ENCODE results near the gene KCNH1. TPM values are rescaled to one million over a fixed set of nuclear protein-coding genes. Genes with fewer than 3 reads are reported as not detected.

Gene KCNH1
- total RNA-seq, 4 donors from 2014 or later = not detected

DNA sequence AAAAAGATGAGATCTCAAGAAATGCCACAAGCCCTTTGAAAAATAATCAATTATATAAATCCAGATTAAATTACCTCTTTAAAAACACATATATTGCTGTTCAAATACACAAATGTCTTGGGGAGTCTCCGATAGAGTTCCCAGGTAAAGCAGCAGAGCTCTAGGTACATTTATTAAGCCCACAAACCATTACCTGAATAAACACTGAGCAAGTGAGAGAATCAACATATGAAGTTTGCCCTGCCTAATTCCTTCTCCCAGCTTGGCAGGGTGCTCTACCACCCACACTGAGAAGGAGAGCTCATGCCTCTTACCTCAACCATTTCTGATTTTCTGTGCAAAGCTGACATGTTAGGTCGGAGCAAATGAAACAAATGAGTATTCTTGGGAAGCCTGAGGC lies 402.4 kb downstream of the KCNH1 start:
- intact Hi-C loops (cut with DNase I; ENCODE audit: low total_unique reads) = no loop called here
- WGBS, 2 donors = 86 to 91% methylated on average over 2 of the region's 2 CpGs
- no peak overlapping the region for H3K4me3 ChIP-seq (ENCODE audit: low read depth, poor library complexity, severe bottlenecking)
- no peak for DNase-seq (ENCODE audit: low spot score in 2 of 2)
- TF ChIP-seq, protein P1, sequence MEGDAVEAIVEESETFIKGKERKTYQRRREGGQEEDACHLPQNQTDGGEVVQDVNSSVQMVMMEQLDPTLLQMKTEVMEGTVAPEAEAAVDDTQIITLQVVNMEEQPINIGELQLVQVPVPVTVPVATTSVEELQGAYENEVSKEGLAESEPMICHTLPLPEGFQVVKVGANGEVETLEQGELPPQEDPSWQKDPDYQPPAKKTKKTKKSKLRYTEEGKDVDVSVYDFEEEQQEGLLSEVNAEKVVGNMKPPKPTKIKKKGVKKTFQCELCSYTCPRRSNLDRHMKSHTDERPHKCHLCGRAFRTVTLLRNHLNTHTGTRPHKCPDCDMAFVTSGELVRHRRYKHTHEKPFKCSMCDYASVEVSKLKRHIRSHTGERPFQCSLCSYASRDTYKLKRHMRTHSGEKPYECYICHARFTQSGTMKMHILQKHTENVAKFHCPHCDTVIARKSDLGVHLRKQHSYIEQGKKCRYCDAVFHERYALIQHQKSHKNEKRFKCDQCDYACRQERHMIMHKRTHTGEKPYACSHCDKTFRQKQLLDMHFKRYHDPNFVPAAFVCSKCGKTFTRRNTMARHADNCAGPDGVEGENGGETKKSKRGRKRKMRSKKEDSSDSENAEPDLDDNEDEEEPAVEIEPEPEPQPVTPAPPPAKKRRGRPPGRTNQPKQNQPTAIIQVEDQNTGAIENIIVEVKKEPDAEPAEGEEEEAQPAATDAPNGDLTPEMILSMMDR (IDR thresholded peaks at IDR 0.05) = no peak
- no peak for TF ChIP-seq POLR2A (IDR thresholded peaks at IDR 0.05)

DNA sequence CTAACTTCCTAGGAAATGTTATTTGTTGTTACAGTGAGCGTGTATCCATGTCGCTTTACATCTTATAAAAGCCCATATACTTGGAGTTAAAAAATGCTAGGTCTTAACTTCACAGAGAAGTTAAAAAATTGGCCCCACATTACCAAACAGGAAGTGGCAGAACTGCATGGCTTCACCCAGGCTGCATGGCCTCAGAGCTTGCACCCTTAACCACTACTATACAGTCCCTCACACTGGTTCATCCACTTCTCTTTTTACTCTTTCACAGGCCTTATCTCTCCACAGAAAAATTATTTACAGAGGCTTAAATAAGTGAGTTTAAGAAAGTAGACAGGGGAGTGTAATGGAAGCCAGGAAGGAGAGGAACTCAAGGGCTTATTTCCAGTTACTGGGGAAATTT lies 402.8 kb downstream of the KCNH1 start:
- DNase-seq (ENCODE audit: low spot score in 2 of 2) = no peak
- H3K4me3 ChIP-seq (ENCODE audit: low read depth, poor library complexity, severe bottlenecking) = no peak overlapping the region
- intact Hi-C loops (cut with DNase I; ENCODE audit: low total_unique reads) = no loop called here
- no peak for TF ChIP-seq POLR2A (IDR thresholded peaks at IDR 0.05)
- TF ChIP-seq, protein P1 (IDR thresholded peaks at IDR 0.05) = no peak
- WGBS, 2 donors = 87 to 96% methylated on average over 2 of the region's 2 CpGs

DNA sequence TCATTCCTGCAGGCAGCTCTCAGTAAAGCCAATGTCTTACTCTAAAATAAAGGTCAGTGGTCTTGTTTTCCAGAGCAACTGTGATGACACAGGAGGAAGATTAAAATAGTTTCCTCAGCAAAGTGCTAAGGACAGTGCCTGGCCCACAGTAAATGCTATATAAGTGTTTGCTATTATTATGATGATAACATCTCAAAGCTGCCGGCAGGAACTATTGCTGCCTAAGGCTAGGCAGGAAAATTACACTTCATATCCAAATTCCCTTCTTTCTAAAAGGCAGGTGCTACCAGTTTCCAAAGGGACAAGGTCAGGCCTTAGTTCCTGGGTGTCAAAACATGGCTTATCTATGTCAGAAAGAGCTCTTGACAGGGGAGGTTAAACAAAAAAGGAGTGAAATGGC lies 403.9 kb downstream of the KCNH1 start:
- TF ChIP-seq, protein P1 (IDR thresholded peaks at IDR 0.05) = no peak
- no peak for TF ChIP-seq POLR2A (IDR thresholded peaks at IDR 0.05)
- intact Hi-C loops (cut with DNase I; ENCODE audit: low total_unique reads) = no loop called here
- no peak for DNase-seq (ENCODE audit: low spot score in 2 of 2)
- no peak overlapping the region for H3K4me3 ChIP-seq (ENCODE audit: low read depth, poor library complexity, severe bottlenecking)
- WGBS, 2 donors = 41% methylated on average over 1 of the region's 1 CpG

DNA sequence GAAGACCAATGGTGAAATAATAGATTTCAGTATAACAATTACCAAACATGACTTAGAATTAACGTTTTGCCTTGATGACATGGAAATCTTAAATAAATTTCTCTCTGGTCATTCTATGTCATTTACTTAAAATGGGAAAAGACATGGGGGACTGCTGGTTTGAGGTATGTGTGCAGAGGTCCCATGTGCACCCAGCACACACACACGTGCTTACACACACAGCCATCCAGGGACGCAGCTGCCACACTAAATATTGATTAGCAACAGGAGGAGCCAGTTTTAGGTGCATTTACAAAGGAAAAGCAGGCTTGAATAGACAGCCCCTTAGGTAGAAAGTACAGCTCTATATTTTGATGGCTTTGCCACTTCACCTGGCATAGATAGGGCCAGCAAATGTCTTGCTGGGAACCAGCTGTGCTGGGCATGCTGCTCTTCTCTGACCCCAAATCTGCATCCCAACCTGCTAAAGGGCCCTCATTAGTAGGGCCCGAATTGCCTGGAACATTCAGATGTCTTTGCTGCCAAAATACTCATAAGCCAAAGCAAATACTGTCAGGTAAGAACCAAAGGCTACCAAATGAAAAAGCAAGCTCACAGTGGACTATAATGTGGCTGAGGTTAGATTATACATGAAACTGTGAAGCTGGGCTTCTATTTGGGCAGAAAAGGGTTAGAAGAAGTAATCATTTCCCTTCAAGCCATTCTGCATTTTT lies 405.4 kb downstream of the KCNH1 start:
- intact Hi-C loops (cut with DNase I; ENCODE audit: low total_unique reads) = loop anchor here (5.0 kb wide), 1 partner anchor 1134 kb away; no protein-coding TSS in a partner anchor
- TF ChIP-seq POLR2A (IDR thresholded peaks at IDR 0.05) = no peak
- TF ChIP-seq, protein P1 (IDR thresholded peaks at IDR 0.05) = no peak
- 78 to 80% methylated on average over 4 of the region's 4 CpGs for WGBS, 2 donors
- no peak overlapping the region for H3K4me3 ChIP-seq (ENCODE audit: low read depth, poor library complexity, severe bottlenecking)
- no peak for DNase-seq (ENCODE audit: low spot score in 2 of 2)

DNA sequence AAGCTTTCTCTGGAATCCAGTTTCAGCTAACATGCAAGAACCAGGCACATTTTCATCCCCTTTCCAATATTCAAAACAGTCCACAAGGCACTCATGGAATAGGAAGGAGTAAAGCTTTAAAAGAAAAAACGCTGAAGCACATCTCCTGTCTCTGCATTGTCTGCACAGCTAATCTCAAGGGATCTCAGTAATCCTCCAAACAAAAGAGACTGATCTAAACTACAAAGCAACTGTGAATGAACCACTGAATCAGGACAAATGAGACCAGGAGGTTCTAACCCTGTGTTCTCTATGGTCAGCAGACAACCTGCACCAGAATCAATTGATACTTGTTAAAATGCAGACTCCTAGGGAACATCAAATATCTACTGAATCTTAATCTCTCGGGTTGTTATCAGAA lies 406.2 kb downstream of the KCNH1 start:
- DNase-seq (ENCODE audit: low spot score in 2 of 2) = no peak
- H3K4me3 ChIP-seq (ENCODE audit: low read depth, poor library complexity, severe bottlenecking) = no peak overlapping the region
- WGBS, 2 donors = 66 to 67% methylated on average over 2 of the region's 2 CpGs
- intact Hi-C loops (cut with DNase I; ENCODE audit: low total_unique reads) = loop anchor here (5.0 kb wide), 1 partner anchor 1135 kb away; no protein-coding TSS in a partner anchor
- TF ChIP-seq, protein P1 (IDR thresholded peaks at IDR 0.05) = no peak
- TF ChIP-seq POLR2A (IDR thresholded peaks at IDR 0.05) = no peak

DNA sequence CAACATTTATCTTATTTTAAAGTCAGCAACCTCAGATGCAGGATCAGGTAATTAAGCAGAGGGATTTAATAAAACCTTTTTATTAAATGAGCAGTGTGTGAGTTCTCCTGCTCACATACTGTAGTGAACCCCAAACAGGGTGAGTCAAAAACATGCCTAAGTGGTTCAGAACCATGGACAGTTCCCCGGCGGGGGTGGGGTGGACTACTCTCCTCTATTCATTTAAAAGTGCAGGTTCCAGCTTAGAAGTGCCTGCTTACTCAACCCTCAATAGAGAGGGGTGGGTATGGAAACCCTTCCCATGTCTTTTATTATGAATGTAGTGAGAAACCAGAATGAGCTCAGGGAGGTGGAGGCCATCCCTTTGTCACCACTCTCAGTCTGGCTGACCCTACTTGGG lies 407.3 kb downstream of the KCNH1 start:
- DNase-seq (ENCODE audit: low spot score in 2 of 2) = no peak
- TF ChIP-seq POLR2A (IDR thresholded peaks at IDR 0.05) = no peak
- TF ChIP-seq, protein P1 (IDR thresholded peaks at IDR 0.05) = no peak
- H3K4me3 ChIP-seq (ENCODE audit: low read depth, poor library complexity, severe bottlenecking) = no peak overlapping the region
- intact Hi-C loops (cut with DNase I; ENCODE audit: low total_unique reads) = loop anchor here (5.0 kb wide), 1 partner anchor 1136 kb away; no protein-coding TSS in a partner anchor
- 0 to 2% methylated on average over 2 of the region's 2 CpGs for WGBS, 2 donors

Data from lower leg skin (tissue), 4 donors.